ENCODE measurements around the gene BTN3A1. TPM values are rescaled to one million over a fixed set of nuclear protein-coding genes. Genes with fewer than 3 reads are reported as not detected.
"Not testable (repeated sequence)": the region's sequence is repeated elsewhere in the genome, so short reads cannot be mapped to it uniquely, and the experiment has no call there.

The BTN3A1 gene
- total RNA-seq, 1 donor from 2014 or later: 8.1 TPM

GRCh38 chr6:26412954-26413353, 10.9 kb downstream of the BTN3A1 start:
- DNase-seq (ENCODE audit: low read depth in 2 of 2): peak in 1 of 2 donors; percentile 15

- DNase-seq (ENCODE audit: low read depth in 2 of 2): no peak
Observed at GRCh38 chr6:26414281-26414680, 12.2 kb downstream of the BTN3A1 start.

GRCh38 chr6:26415036-26415614, 13.1 kb downstream of the BTN3A1 start:
- DNase-seq (ENCODE audit: low read depth in 2 of 2): no peak

- no peak for DNase-seq (ENCODE audit: low read depth in 2 of 2)
Observed at GRCh38 chr6:26415791-26416190, 13.7 kb downstream of the BTN3A1 start.

- DNase-seq (ENCODE audit: low read depth in 2 of 2): no peak
Observed at GRCh38 chr6:26416288-26416687, 14.2 kb downstream of the BTN3A1 start.

- not testable (repeated sequence) for DNase-seq (ENCODE audit: low read depth in 2 of 2)
Observed at GRCh38 chr6:26418077-26418476, 16.0 kb downstream of the BTN3A1 start.

- DNase-seq (ENCODE audit: low read depth in 2 of 2): not testable (repeated sequence)
Observed at GRCh38 chr6:26418795-26419194, 16.7 kb downstream of the BTN3A1 start.

GRCh38 chr6:26420688-26421171, 18.7 kb downstream of the BTN3A1 start:
- DNase-seq (ENCODE audit: low read depth in 2 of 2): peak; percentile 12 to 62

GRCh38 chr6:26421259-26422144, 19.4 kb downstream of the BTN3A1 start:
- peak; percentile 81 to 93 for DNase-seq (ENCODE audit: low read depth in 2 of 2)

- no peak for DNase-seq (ENCODE audit: low read depth in 2 of 2)
Observed at GRCh38 chr6:26422329-26422728, 20.3 kb downstream of the BTN3A1 start.

- peak in 1 of 2 donors; percentile 20 for DNase-seq (ENCODE audit: low read depth in 2 of 2)
Observed at GRCh38 chr6:26426691-26427450, 24.8 kb downstream of the BTN3A1 start.

- no peak for DNase-seq (ENCODE audit: low read depth in 2 of 2)
Observed at GRCh38 chr6:26427451-26427809, 25.4 kb downstream of the BTN3A1 start.

GRCh38 chr6:26428206-26428605, 26.1 kb downstream of the BTN3A1 start:
- DNase-seq (ENCODE audit: low read depth in 2 of 2): no peak

- no peak for DNase-seq (ENCODE audit: low read depth in 2 of 2)
Observed at GRCh38 chr6:26430787-26431186, 28.7 kb downstream of the BTN3A1 start.

- no peak for DNase-seq (ENCODE audit: low read depth in 2 of 2)
Observed at GRCh38 chr6:26431258-26432172, 29.4 kb downstream of the BTN3A1 start.

GRCh38 chr6:26432627-26433201, 30.6 kb downstream of the BTN3A1 start:
- peak in 1 of 2 donors; percentile 63 for DNase-seq (ENCODE audit: low read depth in 2 of 2)

- not testable (repeated sequence) for DNase-seq (ENCODE audit: low read depth in 2 of 2)
Observed at GRCh38 chr6:26433680-26434079, 31.6 kb downstream of the BTN3A1 start.

GRCh38 chr6:26436018-26436417, 33.9 kb downstream of the BTN3A1 start:
- no peak for DNase-seq (ENCODE audit: low read depth in 2 of 2)

GRCh38 chr6:26437550-26437949, 35.5 kb downstream of the BTN3A1 start:
- DNase-seq (ENCODE audit: low read depth in 2 of 2): no peak

- DNase-seq (ENCODE audit: low read depth in 2 of 2): no peak
Observed at GRCh38 chr6:26438000-26438399, 35.9 kb downstream of the BTN3A1 start.
